Transverse colon (tissue), 4 donors: ENCODE data around the gene KHDC1. TPM values are rescaled to one million over a fixed set of nuclear protein-coding genes. Genes with fewer than 3 reads are reported as not detected.

Experiments used
- DNase-seq: peaks from one replicate; pipeline ENCODE4 v3.0.0-alpha.2; 2019
- H3K27ac ChIP-seq, 4 donors: fragments of 200-600 bp; sonication (generic); 2 replicates each; pipeline ENCODE4 v1.5.1; 2016 to 2018; ENCODE audit warnings: inconsistent platforms in 4 of 4
- H3K27me3 ChIP-seq: fragments of 200-600 bp; sonication (generic); 2 replicates; pipeline ENCODE4 v1.5.1; 2017; ENCODE audit warnings: inconsistent platforms
- H3K36me3 ChIP-seq, 4 donors: fragments of 200-600 bp; sonication (generic); 2 replicates each; pipeline ENCODE4 v1.5.1; 2017 to 2019; ENCODE audit warnings: inconsistent platforms in 4 of 4
- H3K4me1 ChIP-seq, 4 donors: fragments of 200-600 bp; sonication (generic); 2 replicates each; pipeline ENCODE4 v1.5.1; 2017 to 2020; ENCODE audit warnings: inconsistent platforms in 4 of 4
- H3K4me3 ChIP-seq, 4 donors: fragments of 200-600 bp; sonication (generic); 1 replicate in 1 of 4; 2 replicates in 3 of 4; pipeline versions ENCODE4 v1.5.1 to v1.6.1; 2017 to 2019; ENCODE audit warnings: inconsistent platforms in 4 of 4
- H3K9me3 ChIP-seq, 2 donors: fragments of 200-600 bp; sonication (generic); 2 replicates each; pipeline ENCODE4 v1.5.1; 2017 to 2019; ENCODE audit warnings: inconsistent platforms in 2 of 2
- EP300 ChIP-seq: sonication (generic); formaldehyde crosslinking; IDR thresholded peaks from one replicate; pipeline ENCODE4 v1.6.1; 2017; ENCODE audit warnings: antibody characterized with exemption, low read depth
- POLR2A ChIP-seq: fragments of 450-650 bp; IDR thresholded peaks from one replicate; pipeline ENCODE4 v1.6.1; 2016; ENCODE audit warnings: antibody characterized with exemption, mild to moderate bottlenecking, moderate library complexity
- POLR2AphosphoS5 ChIP-seq, 3 donors: sonication (generic); formaldehyde crosslinking; IDR thresholded peaks; one replicate each; pipeline ENCODE4 v1.6.1; 2016; ENCODE audit warnings: antibody characterized with exemption in 3 of 3
- WGBS, 2 donors: methylation state at CpG; one replicate each; pipeline ENCODE4 v1.1.5; 2018; ENCODE audit warnings: low coverage in 1 of 2; 5-methylcytosine and 5-hydroxymethylcytosine counted together
- in situ Hi-C, 4 donors: fragments of 200-750 bp; cut with MboI; loops; one replicate each; pipeline versions ENCODE4 v1.15.0 to v1.15.1; 2017; ENCODE audit warnings: low sequenced_read_pairs in 3 of 4, low pct_ligation_motif_present in 1 of 4, low pct_unique_long_range_greater_than_20kb in 1 of 4
- intact Hi-C: fragments of 100-400 bp; cut with DNase I; formaldehyde crosslinking; loops from one replicate; pipeline ENCODE4 v1.15.1; 2023; ENCODE audit warnings: low total_unique reads
- total RNA-seq, 4 donors: library from RNA; depleted of rRNA; stranded (reverse); fragments of >200 nt; gene quantifications; one replicate each; pipeline ENCODE4 v1.1.0, GENCODE V29; 2016
- TF ChIP-seq, protein P1 (sequence below), 5 experiments: fragments of 200-600 bp in 3 of 5; fragments of 450-650 bp in 2 of 5; sonication (generic) in 3 of 5; IDR thresholded peaks; 1 replicate in 2 of 5; 2 replicates in 3 of 5; pipeline ENCODE4 v1.5.1; 2016 to 2017; ENCODE audit warnings: antibody characterized with exemption in 5 of 5, inconsistent platforms in 3 of 5, mild to moderate bottlenecking in 2 of 5, moderate library complexity in 1 of 5

The KHDC1 gene
- total RNA-seq, 4 donors from 2014 or later: 1.1 to 2.1 TPM; not detected in 2

DNA sequence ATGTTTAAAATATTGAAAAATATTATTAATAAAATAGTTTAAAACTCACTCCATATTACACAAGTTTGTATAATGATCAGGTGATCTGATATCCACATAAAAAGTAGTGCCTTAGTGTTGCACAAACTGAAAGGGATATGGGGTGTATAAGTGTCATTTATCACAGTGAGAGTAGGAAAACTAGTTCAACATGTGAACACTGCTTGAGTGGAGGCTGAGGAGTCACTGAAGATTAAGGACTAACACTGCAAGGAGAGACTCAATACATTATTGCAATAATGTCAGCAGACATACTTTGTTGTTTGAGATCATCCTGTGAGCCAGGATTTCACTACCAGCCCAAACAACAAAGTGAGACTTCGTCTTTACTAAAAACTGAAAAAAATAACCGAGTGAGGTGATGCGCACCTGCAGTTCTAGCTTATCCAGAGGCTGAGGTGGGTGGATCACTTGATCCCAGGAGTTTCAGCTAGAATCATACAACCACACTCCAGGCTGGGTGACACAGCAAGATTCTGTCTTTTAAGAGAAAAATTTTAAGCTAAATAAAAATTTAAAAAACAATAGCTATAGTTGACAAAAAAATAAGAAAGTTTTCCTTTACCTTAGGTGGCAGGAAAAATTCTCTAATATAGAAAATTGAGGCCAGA lies 35.3 kb downstream of the KHDC1 start:
- no peaks in the 10 kb centered on the region for H3K27me3 ChIP-seq
- no peak for DNase-seq
- TF ChIP-seq EP300 (no peak), POLR2AphosphoS5 (IDR thresholded peaks at IDR 0.05) (no peak), POLR2A (no peak)
- TF ChIP-seq, protein P1, sequence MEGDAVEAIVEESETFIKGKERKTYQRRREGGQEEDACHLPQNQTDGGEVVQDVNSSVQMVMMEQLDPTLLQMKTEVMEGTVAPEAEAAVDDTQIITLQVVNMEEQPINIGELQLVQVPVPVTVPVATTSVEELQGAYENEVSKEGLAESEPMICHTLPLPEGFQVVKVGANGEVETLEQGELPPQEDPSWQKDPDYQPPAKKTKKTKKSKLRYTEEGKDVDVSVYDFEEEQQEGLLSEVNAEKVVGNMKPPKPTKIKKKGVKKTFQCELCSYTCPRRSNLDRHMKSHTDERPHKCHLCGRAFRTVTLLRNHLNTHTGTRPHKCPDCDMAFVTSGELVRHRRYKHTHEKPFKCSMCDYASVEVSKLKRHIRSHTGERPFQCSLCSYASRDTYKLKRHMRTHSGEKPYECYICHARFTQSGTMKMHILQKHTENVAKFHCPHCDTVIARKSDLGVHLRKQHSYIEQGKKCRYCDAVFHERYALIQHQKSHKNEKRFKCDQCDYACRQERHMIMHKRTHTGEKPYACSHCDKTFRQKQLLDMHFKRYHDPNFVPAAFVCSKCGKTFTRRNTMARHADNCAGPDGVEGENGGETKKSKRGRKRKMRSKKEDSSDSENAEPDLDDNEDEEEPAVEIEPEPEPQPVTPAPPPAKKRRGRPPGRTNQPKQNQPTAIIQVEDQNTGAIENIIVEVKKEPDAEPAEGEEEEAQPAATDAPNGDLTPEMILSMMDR (IDR thresholded peaks at IDR 0.05): no peak
- no peaks in the 10 kb centered on the region for H3K4me1 ChIP-seq
- no peaks in the 10 kb centered on the region for H3K9me3 ChIP-seq
- in situ Hi-C loops: no loop called here
- no peaks in the 10 kb centered on the region for H3K36me3 ChIP-seq
- WGBS, 2 donors: 92% methylated on average over 3 of the region's 3 CpGs; no CpG with 5 or more reads in 1 of the 2 donors
- intact Hi-C loops: no loop called here
- H3K4me3 ChIP-seq: no peak overlapping the region
- no peak overlapping the region for H3K27ac ChIP-seq

DNA sequence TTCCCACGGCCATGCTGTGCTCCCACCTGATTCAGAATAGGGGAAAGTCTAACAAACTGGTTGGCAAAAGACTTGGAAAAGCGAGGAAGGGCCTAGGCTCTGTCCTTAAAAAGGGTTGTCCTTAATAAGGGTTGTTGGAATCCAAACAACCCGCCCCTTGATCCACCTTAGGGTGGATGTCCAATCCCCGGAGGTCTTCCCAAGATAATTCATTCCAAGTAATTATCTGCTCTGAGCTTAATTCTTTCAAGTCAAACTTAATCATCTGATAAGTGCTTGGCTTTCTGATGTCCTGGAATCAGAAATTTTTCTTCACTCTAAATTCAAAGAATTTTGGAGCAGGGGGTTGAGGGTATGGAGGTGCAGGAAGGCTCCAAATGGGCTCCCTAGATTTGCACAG lies 37.6 kb downstream of the KHDC1 start, which contains the start of gene KHDC1L:
Gene KHDC1L, minus strand, starts transcription at position 101 of the 400 bp plus-strand sequence. Its CDS starts 88 bp downstream, at position 13.
- no peaks in the 10 kb centered on the region for H3K4me1 ChIP-seq
- WGBS, 2 donors: 72 to 87% methylated on average over 2 to 4 of the region's 4 CpGs
- in situ Hi-C loops: no loop called here
- TF ChIP-seq, protein P1 (IDR thresholded peaks at IDR 0.05): no peak
- TF ChIP-seq POLR2AphosphoS5 (IDR thresholded peaks at IDR 0.05) (no peak), EP300 (no peak), POLR2A (no peak)
- H3K4me3 ChIP-seq: no peak within 1 kb of the TSS
- no peak within 1 kb of the TSS for H3K27ac ChIP-seq
- intact Hi-C loops: no loop called here
- no peaks in the 10 kb centered on the region for H3K36me3 ChIP-seq
- H3K9me3 ChIP-seq: no peaks in the 10 kb centered on the region
- no peak for DNase-seq
- no peaks in the 10 kb centered on the region for H3K27me3 ChIP-seq

DNA sequence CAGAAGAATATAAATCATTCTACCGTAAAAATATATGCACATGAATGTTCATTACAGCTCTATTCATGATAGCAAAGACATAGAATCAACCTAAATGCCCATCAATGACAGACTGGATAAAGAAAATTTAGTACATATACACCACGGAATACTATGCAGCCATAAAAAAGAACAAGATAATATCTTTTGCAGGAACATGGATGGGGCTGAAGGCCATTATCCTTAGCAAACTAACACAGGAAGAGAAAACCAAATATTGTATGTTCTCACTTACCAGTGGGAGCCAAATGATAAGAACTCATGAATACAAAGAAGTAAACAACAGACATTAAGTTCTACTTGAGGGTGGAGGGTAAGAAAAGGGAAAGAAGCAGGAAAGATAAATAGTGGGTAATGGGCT lies 46.1 kb downstream of the KHDC1 start:
- H3K27me3 ChIP-seq: no peaks in the 10 kb centered on the region
- in situ Hi-C loops: no loop called here
- no peak for DNase-seq
- H3K9me3 ChIP-seq: no peaks in the 10 kb centered on the region
- H3K27ac ChIP-seq: no peak overlapping the region
- intact Hi-C loops: no loop called here
- WGBS, 2 donors: 87 to 90% methylated on average over 2 of the region's 2 CpGs
- H3K4me1 ChIP-seq: no peaks in the 10 kb centered on the region
- H3K36me3 ChIP-seq: no peaks in the 10 kb centered on the region
- TF ChIP-seq EP300: no peak
- TF ChIP-seq, protein P1 (IDR thresholded peaks at IDR 0.05): no peak
- TF ChIP-seq POLR2AphosphoS5 (IDR thresholded peaks at IDR 0.05): no peak
- TF ChIP-seq POLR2A: no peak
- no peak overlapping the region for H3K4me3 ChIP-seq

DNA sequence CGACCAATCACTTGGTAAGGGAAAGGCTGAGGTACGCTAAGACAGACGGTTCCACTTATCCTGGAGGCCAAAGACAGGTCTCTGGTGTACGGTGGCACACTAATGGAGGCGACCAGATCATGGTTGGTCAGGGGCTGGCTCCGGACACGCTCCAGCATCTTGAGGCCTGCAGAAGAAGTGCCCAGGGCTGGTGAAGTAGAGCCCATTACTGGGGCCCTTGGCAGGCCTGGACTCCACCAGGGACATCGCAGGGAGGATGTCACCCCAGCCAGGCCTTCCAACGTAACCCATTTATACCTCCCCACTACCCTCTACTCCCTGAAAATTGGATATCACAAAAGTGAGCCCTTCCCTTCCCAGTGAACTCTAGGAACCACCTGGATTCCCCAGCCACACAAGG lies 53.9 kb downstream of the KHDC1 start:
- TF ChIP-seq POLR2A (no peak), POLR2AphosphoS5 (IDR thresholded peaks at IDR 0.05) (no peak), EP300 (no peak)
- TF ChIP-seq, protein P1 (IDR thresholded peaks at IDR 0.05): no peak
- intact Hi-C loops: no loop called here
- WGBS, 2 donors: 80 to 89% methylated on average over 1 to 9 of the region's 9 CpGs

More for the DNA sequence above, 53.9 kb downstream of the KHDC1 start:
- no peak overlapping the region for H3K27ac ChIP-seq
- in situ Hi-C loops: no loop called here
- no peak for DNase-seq
- no peaks in the 10 kb centered on the region for H3K27me3 ChIP-seq
- H3K4me1 ChIP-seq: no peaks in the 10 kb centered on the region
- H3K9me3 ChIP-seq: no peaks in the 10 kb centered on the region
- no peaks in the 10 kb centered on the region for H3K36me3 ChIP-seq
- no peak overlapping the region for H3K4me3 ChIP-seq
